ENCODE measurements around the gene SFMBT1.

The SFMBT1 gene

DNA sequence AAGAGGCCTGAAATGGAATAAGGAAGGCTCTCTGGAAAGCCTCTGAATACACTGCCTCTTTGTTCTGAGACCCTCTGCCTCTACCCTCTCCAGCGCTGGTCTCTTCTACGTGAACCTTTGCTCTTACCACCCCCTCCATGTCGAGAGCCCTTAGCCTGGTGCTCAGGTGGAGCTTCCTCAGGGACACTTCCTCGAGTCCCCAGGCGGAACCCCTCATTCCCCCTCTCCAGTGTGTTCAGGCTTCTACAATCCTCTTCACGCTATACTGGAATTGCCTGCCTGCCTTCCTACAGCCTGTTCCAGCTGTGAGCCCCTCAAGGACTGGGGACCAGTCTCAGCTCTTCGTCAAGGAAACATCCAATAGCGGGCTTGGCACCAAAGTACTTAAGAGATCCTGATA is 156.0 kb downstream of the SFMBT1 start:
- TF ChIP-seq, protein P1, sequence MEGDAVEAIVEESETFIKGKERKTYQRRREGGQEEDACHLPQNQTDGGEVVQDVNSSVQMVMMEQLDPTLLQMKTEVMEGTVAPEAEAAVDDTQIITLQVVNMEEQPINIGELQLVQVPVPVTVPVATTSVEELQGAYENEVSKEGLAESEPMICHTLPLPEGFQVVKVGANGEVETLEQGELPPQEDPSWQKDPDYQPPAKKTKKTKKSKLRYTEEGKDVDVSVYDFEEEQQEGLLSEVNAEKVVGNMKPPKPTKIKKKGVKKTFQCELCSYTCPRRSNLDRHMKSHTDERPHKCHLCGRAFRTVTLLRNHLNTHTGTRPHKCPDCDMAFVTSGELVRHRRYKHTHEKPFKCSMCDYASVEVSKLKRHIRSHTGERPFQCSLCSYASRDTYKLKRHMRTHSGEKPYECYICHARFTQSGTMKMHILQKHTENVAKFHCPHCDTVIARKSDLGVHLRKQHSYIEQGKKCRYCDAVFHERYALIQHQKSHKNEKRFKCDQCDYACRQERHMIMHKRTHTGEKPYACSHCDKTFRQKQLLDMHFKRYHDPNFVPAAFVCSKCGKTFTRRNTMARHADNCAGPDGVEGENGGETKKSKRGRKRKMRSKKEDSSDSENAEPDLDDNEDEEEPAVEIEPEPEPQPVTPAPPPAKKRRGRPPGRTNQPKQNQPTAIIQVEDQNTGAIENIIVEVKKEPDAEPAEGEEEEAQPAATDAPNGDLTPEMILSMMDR (conservative IDR thresholded peaks at IDR 0.05; ENCODE audit: control insufficient read depth, insufficient read depth, low read depth, low read length), result no peak
- H3K4me3 ChIP-seq (ENCODE audit: control insufficient read depth, low read depth, low read length), result no peak overlapping the region
- no peak for DNase-seq (ENCODE audit: low read depth)

DNA sequence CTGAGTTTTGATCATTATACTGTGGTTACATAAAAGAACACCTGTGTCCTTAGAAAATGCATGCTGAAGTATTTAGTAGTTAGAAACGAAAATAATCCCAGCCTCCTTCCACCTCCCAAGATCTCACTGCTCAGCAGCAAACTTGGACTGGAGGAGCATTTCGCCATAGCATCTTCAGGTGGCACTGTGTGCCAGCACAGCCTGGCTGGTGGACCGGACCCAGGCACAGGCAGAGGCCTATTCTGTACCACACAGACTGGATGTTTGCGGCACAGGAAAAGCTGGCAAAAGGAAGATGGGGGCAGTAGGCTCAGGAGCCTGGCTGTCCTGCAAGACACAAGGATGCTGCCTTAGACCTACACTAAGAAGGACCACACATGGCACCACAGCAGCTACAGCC is 158.7 kb downstream of the SFMBT1 start:
- TF ChIP-seq, protein P1 (conservative IDR thresholded peaks at IDR 0.05; ENCODE audit: control insufficient read depth, insufficient read depth, low read depth, low read length), result no peak

DNA sequence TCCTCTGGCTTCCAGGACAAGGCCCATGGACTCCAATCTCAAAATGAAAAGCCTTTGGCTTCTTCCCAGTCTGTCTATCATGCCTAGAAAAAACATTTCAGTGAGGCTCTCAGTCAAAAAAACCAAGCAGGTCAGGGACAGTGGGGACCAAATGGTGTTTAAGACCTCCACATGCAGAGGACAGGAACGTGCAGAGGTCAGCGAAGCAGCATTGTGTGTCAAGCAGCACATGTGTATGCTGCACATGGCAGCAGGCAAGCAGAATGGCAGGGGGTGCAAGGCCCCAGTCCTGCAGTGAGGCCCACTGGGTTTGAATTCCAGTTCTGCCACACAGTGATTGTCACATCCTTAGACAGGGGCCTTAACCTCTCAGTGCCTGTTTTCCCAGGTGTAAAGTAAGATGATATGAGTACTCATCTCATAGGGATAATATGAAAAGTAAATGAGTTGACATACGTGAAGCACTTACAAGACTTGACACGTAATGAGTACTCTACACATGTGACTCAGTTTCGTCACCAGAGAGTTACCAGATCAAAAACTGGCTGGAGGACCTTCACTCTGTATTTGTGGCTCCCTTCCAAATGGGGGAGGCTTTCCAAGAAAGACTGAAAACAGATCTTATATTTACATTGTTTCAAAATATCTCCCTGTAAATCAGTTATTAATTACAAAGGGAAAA is 159.7 kb downstream of the SFMBT1 start:
- no peak for DNase-seq (ENCODE audit: low read depth)
- no peak overlapping the region for H3K4me3 ChIP-seq (ENCODE audit: control insufficient read depth, low read depth, low read length)
- TF ChIP-seq, protein P1 (conservative IDR thresholded peaks at IDR 0.05; ENCODE audit: control insufficient read depth, insufficient read depth, low read depth, low read length), result no peak

More for the DNA sequence above, 158.7 kb downstream of the SFMBT1 start:
- H3K4me3 ChIP-seq (ENCODE audit: control insufficient read depth, low read depth, low read length), result no peak overlapping the region
- DNase-seq (ENCODE audit: low read depth), result no peak

DNA sequence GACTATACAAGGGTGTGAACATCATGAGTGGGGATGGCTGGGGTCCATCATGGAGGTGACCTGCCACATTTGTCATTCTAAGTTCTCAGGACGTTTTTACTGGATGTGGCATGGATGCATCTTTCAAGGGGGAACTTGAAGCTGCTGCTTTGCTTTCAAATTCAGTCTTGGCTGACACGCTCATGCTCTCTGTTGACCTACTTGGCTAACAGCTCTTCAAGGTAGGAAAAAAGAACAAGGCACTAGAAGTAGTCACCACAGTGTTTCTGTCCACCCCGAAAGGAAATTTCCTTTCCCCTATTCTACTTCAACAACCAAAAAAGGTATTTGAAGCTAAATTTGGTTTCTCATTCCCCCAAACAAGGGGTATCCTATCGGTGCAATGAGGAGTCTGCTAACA is 163.5 kb downstream of the SFMBT1 start:
- no peak for DNase-seq (ENCODE audit: low read depth)
- TF ChIP-seq, protein P1 (conservative IDR thresholded peaks at IDR 0.05; ENCODE audit: control insufficient read depth, insufficient read depth, low read depth, low read length), result no peak
- no peak overlapping the region for H3K4me3 ChIP-seq (ENCODE audit: control insufficient read depth, low read depth, low read length)

DNA sequence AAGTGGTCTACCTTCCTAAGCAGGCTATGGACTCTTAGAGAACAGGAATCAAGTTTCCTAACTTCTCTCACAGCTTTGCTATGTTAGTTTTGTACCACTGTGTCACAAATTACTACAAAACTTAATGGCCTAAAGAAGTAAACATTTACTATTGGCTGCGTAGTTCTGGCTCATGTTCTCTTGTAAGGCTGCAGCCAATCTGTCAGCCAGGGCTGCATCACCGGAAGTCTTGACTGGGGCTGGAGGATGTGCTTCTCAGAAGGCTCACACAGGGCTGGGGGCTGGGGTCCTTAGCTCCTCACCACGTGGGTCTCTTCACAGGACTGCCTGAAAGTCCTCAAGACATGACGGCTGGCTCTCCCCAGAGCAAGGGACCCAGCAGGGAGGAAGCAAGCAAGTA is 164.0 kb downstream of the SFMBT1 start:
- TF ChIP-seq, protein P1 (conservative IDR thresholded peaks at IDR 0.05; ENCODE audit: control insufficient read depth, insufficient read depth, low read depth, low read length), result no peak
- H3K4me3 ChIP-seq (ENCODE audit: control insufficient read depth, low read depth, low read length), result no peak overlapping the region
- DNase-seq (ENCODE audit: low read depth), result no peak

DNA sequence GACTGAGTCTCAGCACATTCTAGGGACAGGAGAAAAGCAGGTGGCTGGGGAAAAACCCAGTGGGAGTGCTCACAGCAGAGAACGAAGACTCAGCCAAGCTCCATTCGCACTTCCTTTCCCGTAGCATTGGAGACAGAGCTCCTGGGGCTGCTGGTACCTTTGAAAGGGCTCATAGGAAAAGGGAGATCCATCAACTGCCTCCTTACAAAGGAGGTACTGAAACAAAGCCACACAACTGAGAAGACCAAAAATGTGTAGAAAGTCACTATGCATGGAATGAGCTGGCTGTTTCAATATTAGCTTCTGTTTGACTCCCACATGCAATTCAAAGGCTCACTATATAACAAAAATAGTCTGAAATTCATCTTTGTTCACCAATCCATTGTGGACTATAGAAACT is 165.4 kb downstream of the SFMBT1 start:
- no peak for DNase-seq (ENCODE audit: low read depth)
- H3K4me3 ChIP-seq (ENCODE audit: control insufficient read depth, low read depth, low read length), result no peak overlapping the region
- TF ChIP-seq, protein P1 (conservative IDR thresholded peaks at IDR 0.05; ENCODE audit: control insufficient read depth, insufficient read depth, low read depth, low read length), result no peak

DNA sequence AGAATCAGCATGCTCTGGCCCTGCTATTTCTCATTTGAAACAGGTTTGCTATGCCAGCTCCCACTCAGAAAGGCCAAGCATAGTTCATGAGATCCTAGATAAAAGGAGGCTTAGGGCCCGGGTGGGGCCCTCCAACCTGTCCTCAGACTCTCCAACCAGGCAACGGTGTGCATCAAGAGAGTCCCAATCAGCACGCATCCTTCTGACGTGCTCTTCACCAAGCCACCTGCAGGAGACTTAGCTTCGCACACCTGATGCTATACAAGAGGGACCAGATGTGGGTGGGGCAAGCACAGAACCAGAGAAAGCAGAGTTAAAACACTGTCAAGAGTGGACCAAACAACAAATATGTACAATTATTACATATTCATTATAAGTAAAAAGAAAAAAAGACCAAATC is 165.8 kb downstream of the SFMBT1 start:
- TF ChIP-seq, protein P1 (conservative IDR thresholded peaks at IDR 0.05; ENCODE audit: control insufficient read depth, insufficient read depth, low read depth, low read length), result no peak
- no peak for DNase-seq (ENCODE audit: low read depth)
- H3K4me3 ChIP-seq (ENCODE audit: control insufficient read depth, low read depth, low read length), result no peak overlapping the region
